Liver (tissue), 9 donors: ENCODE data around the gene CA10. TPM values are rescaled to one million over a fixed set of nuclear protein-coding genes. Genes with fewer than 3 reads are reported as not detected.

Experiments
- DNase-seq: peaks from one replicate; pipeline ENCODE4 v3.0.0-alpha.2; 2017; ENCODE audit warnings: low spot score
- H3K27ac ChIP-seq, 2 donors: one replicate each; pipeline ENCODE4 v1.7.0; 2013; ENCODE audit warnings: inconsistent platforms in 2 of 2, low read length in 2 of 2, control low read depth in 1 of 2, low read depth in 1 of 2, mild to moderate bottlenecking in 1 of 2
- H3K27me3 ChIP-seq, 4 donors: one replicate each; pipeline versions ENCODE4 v1.6.1 to v1.7.0; 2013; ENCODE audit warnings: low read length in 3 of 4, inconsistent platforms in 1 of 4, mild to moderate bottlenecking in 1 of 4, moderate library complexity in 1 of 4; ENCODE audit not compliant: control insufficient read depth in 4 of 4, insufficient read depth in 4 of 4
- H3K36me3 ChIP-seq, 4 donors: one replicate each; pipeline versions ENCODE4 v1.6.1 to v1.7.0; 2013; ENCODE audit warnings: low read length in 3 of 4, mild to moderate bottlenecking in 3 of 4, low read depth in 1 of 4, moderate library complexity in 1 of 4; ENCODE audit not compliant: control insufficient read depth in 4 of 4, insufficient read depth in 3 of 4
- H3K4me1 ChIP-seq, 4 donors: one replicate each; pipeline versions ENCODE4 v1.6.1 to v1.7.0; 2013; ENCODE audit warnings: low read length in 3 of 4, mild to moderate bottlenecking in 3 of 4, moderate library complexity in 1 of 4; ENCODE audit not compliant: control insufficient read depth in 4 of 4, insufficient read depth in 4 of 4
- H3K4me3 ChIP-seq, 3 donors: one replicate each; pipeline versions ENCODE4 v1.6.1 to v1.7.0; 2013; ENCODE audit warnings: low read length in 3 of 3, control low read depth in 1 of 3, low read depth in 1 of 3, mild to moderate bottlenecking in 1 of 3
- H3K9ac ChIP-seq, 2 donors: one replicate each; pipeline ENCODE4 v1.7.0; 2013; ENCODE audit warnings: low read length in 2 of 2, mild to moderate bottlenecking in 2 of 2, moderate library complexity in 2 of 2, control low read depth in 1 of 2, low read depth in 1 of 2
- H3K9me3 ChIP-seq, 4 donors: one replicate each; pipeline versions ENCODE4 v1.6.1 to v1.7.0; 2013; ENCODE audit warnings: low read length in 3 of 4; ENCODE audit not compliant: control insufficient read depth in 4 of 4
- CTCF ChIP-seq: fragments of 150-350 bp; IDR thresholded peaks from 2 replicates; pipeline ENCODE4 v1.5.1; 2017; ENCODE audit warnings: improper control_type of control experiment, low read depth, low read length; ENCODE audit not compliant: missing input control
- EGR1 ChIP-seq, 2 donors: IDR thresholded peaks; 2 replicates each; pipeline ENCODE4 v1.6.1; 2016 to 2018; ENCODE audit warnings: antibody characterized with exemption in 2 of 2, low read depth in 2 of 2
- FOXA2 ChIP-seq: IDR thresholded peaks from 2 replicates; pipeline ENCODE4 v1.6.1; 2016; ENCODE audit warnings: antibody characterized with exemption
- GABPA ChIP-seq, 2 donors: IDR thresholded peaks in 1 of 2; conservative IDR thresholded peaks in 1 of 2; 2 replicates each; pipeline ENCODE4 v1.6.1; 2016; ENCODE audit warnings: antibody characterized with exemption in 2 of 2, mild to moderate bottlenecking in 1 of 2, moderate library complexity in 1 of 2
- HNF4A ChIP-seq, 2 donors: conservative IDR thresholded peaks; 2 replicates each; pipeline ENCODE4 v1.6.1; 2016; ENCODE audit warnings: antibody characterized with exemption in 2 of 2, mild to moderate bottlenecking in 2 of 2
- HNF4G ChIP-seq: IDR thresholded peaks from 2 replicates; pipeline ENCODE4 v1.6.1; 2016; ENCODE audit warnings: antibody characterized with exemption
- NR2F2 ChIP-seq: IDR thresholded peaks from 2 replicates; pipeline ENCODE4 v1.6.1; 2016; ENCODE audit warnings: antibody characterized with exemption
- REST ChIP-seq: IDR thresholded peaks from 2 replicates; pipeline ENCODE4 v1.6.1; 2016; ENCODE audit warnings: antibody characterized with exemption, mild to moderate bottlenecking
- ZBTB33 ChIP-seq: IDR thresholded peaks from 2 replicates; pipeline ENCODE4 v1.6.1; 2016; ENCODE audit warnings: antibody characterized with exemption
- WGBS: extraction: QIAGEN DNeasy Blood & Tissue Kit; methylation state at CpG from one replicate; pipeline ENCODE4 v1.1.7; 2013; 5-methylcytosine and 5-hydroxymethylcytosine counted together
- polyA plus RNA-seq, 2 donors: library from polyadenylated mRNA; stranded (reverse) in 1 of 2; unstranded in 1 of 2; fragments of 200-250 nt in 1 of 2; fragments of >200 nt in 1 of 2; fragmentation: Nextera tagmentation in 1 of 2; extraction: Ambion mirVana in 1 of 2; gene quantifications; one replicate each; pipeline versions ENCODE4 v1.2.1 to v1.2.3, GENCODE V29; 2013 to 2015
- total RNA-seq, 2 donors: library from RNA; depleted of rRNA; stranded (reverse); fragments of >200 nt; gene quantifications; one replicate each; pipeline ENCODE4 v1.2.3, GENCODE V29; 2014
- donor health status: healthy.
- donor health status: healthy.
- donor health status: healthy.
- donor health status: healthy.
- donor health status: healthy.

Gene CA10
- total and polyA plus RNA-seq, 4 donors = 0.05 TPM; not detected in 3

GRCh38 chr17:51608251-51608933, 550.1 kb downstream of the CA10 start:
- no peaks in the 10 kb centered on the region for H3K9me3 ChIP-seq
- H3K36me3 ChIP-seq = no peaks in the 10 kb centered on the region
- no peak for TF ChIP-seq HNF4G
- no peak for TF ChIP-seq ZBTB33
- TF ChIP-seq REST = no peak
- TF ChIP-seq EGR1 (IDR thresholded peaks at IDR 0.05; ENCODE audit: low read depth in 2 of 2) = no peak
- no peak for TF ChIP-seq FOXA2
- TF ChIP-seq HNF4A (conservative IDR thresholded peaks at IDR 0.05) = no peak
- TF ChIP-seq CTCF = no peak
- TF ChIP-seq GABPA (IDR thresholded peaks at IDR 0.05 in 1 of 2, conservative IDR thresholded peaks at IDR 0.05 in 1 of 2) = no peak
- no peaks in the 10 kb centered on the region for H3K27me3 ChIP-seq
- no peak overlapping the region for H3K9ac ChIP-seq
- no peak overlapping the region for H3K27ac ChIP-seq
- no peak overlapping the region for H3K4me3 ChIP-seq
- H3K4me1 ChIP-seq = no peaks in the 10 kb centered on the region
- no peak for DNase-seq
- 82% methylated on average over 9 of the region's 9 CpGs for WGBS

GRCh38 chr17:51607512-51607911, 551.0 kb downstream of the CA10 start:
- H3K27me3 ChIP-seq = no peaks in the 10 kb centered on the region
- 66% methylated on average over 2 of the region's 2 CpGs for WGBS
- no peak overlapping the region for H3K9ac ChIP-seq
- no peaks in the 10 kb centered on the region for H3K9me3 ChIP-seq
- no peak for DNase-seq
- no peak overlapping the region for H3K27ac ChIP-seq
- TF ChIP-seq FOXA2 = no peak
- TF ChIP-seq NR2F2 = no peak
- no peak for TF ChIP-seq HNF4G
- no peak for TF ChIP-seq EGR1 (IDR thresholded peaks at IDR 0.05; ENCODE audit: low read depth in 2 of 2)
- TF ChIP-seq ZBTB33 = no peak
- TF ChIP-seq HNF4A (conservative IDR thresholded peaks at IDR 0.05) = no peak
- TF ChIP-seq REST = no peak
- no peak overlapping the region for H3K4me3 ChIP-seq
- no peaks in the 10 kb centered on the region for H3K4me1 ChIP-seq
- no peaks in the 10 kb centered on the region for H3K36me3 ChIP-seq
